Panc1 (cell line): Measurements from ENCODE around the gene CD300LB. TPM values are rescaled to one million over a fixed set of nuclear protein-coding genes. Genes with fewer than 3 reads are reported as not detected.
"Not testable (repeated sequence)": the region's sequence is repeated elsewhere in the genome, so short reads cannot be mapped to it uniquely, and the experiment has no call there.

Source experiments
- ATAC-seq: fragments of 200-7000 bp; cut with Tn5 transposase; 2 replicates; pipeline ENCODE4 v1.9.1; 2020; ENCODE audit warnings: mild to moderate bottlenecking, moderate library complexity
- BruUV-seq: library from RNA; stranded (reverse); fragments of 400-500 nt; replicated peaks from 2 replicates; lab custom pipeline; 2021; lab: Mats Ljungman, UMichigan
- CTCF ChIA-PET: fragments of 300-600 bp; sonication (Branson Sonifier 250); formaldehyde crosslinking; loops from one replicate; lab custom pipeline; 2022; ENCODE audit warnings: antibody characterized with exemption; lab: Charles Lee
- POLR2A ChIA-PET: fragments of 300-600 bp; sonication (Branson Sonifier 250); formaldehyde crosslinking; loops from one replicate; lab custom pipeline; 2022; ENCODE audit warnings: antibody characterized with exemption; lab: Charles Lee
- DNase-seq: peaks from one replicate; pipeline ENCODE4 v3.0.0-alpha.2; 2010; ENCODE audit warnings: low read depth, low spot score
- H3K27ac ChIP-seq: 2 replicates; pipeline ENCODE4 v1.5.1; 2011; ENCODE audit warnings: mild to moderate bottlenecking, low read length, inconsistent platforms
- H3K27me3 ChIP-seq: fragments of 200-500 bp; sonication (Bioruptor generic); 2 replicates; pipeline ENCODE4 v1.6.0; 2014; ENCODE audit warnings: low read length, inconsistent platforms; ENCODE audit not compliant: control insufficient read depth, insufficient read depth
- H3K36me3 ChIP-seq: fragments of 200-500 bp; sonication (Bioruptor generic); 2 replicates; pipeline ENCODE4 v1.5.1; 2014; ENCODE audit warnings: inconsistent platforms, mild to moderate bottlenecking, low read length, moderate library complexity; ENCODE audit not compliant: control insufficient read depth, insufficient read depth
- H3K4me1 ChIP-seq: 2 replicates; pipeline ENCODE4 v1.5.1; 2011; ENCODE audit warnings: inconsistent platforms, mild to moderate bottlenecking, low read length, moderate library complexity; ENCODE audit not compliant: control insufficient read depth, insufficient read depth
- H3K4me3 ChIP-seq, 2 experiments: 2 replicates each; pipeline ENCODE4 v1.5.1; 2011 to 2012; ENCODE audit warnings: low read depth in 2 of 2, low read length in 2 of 2, mild to moderate bottlenecking in 2 of 2, inconsistent platforms in 1 of 2, moderate library complexity in 1 of 2
- H3K9me3 ChIP-seq: fragments of 200-500 bp; sonication (Bioruptor generic); 2 replicates; pipeline ENCODE4 v1.5.1; 2014; ENCODE audit warnings: low read depth, mild to moderate bottlenecking, inconsistent platforms, low read length, moderate library complexity; ENCODE audit not compliant: control insufficient read depth, insufficient read depth
- POLR2AphosphoS5 ChIP-seq: IDR thresholded peaks from 2 replicates; pipeline ENCODE4 v1.6.1; 2012; ENCODE audit warnings: mild to moderate bottlenecking, low read depth, low read length, moderate library complexity
- SIN3A ChIP-seq: IDR thresholded peaks from 2 replicates; pipeline ENCODE4 v1.6.1; 2012; ENCODE audit warnings: low read depth, mild to moderate bottlenecking, low read length, moderate library complexity, borderline replicate concordance; ENCODE audit not compliant: insufficient read depth
- TCF7L2 ChIP-seq: IDR thresholded peaks from 2 replicates; pipeline ENCODE4 v1.6.1; 2011; ENCODE audit warnings: mild to moderate bottlenecking, low read depth, low read length, inconsistent platforms
- in situ Hi-C: cut with HindIII; loops from 2 replicates; pipeline ENCODE4 v1.10.0; 2016; ENCODE audit warnings: low sequenced_read_pairs, low pct_unique_long_range_greater_than_20kb
- intact Hi-C: fragments of 100-400 bp; cut with micrococcal nuclease; formaldehyde crosslinking; loops from one replicate; pipeline ENCODE4 v1.10.0; 2022; ENCODE audit not compliant: unreplicated experiment
- total RNA-seq: library from RNA; stranded (reverse); gene quantifications from one replicate; pipeline ENCODE4 v1.2.1, GENCODE V29; 2021; ENCODE audit not compliant: unreplicated experiment
- TF ChIP-seq, protein P1 (sequence below), 2 experiments: IDR thresholded peaks; 2 replicates each; pipeline ENCODE4 v1.6.1; 2011 to 2012; ENCODE audit warnings: low read depth in 2 of 2, control low read depth in 1 of 2, low read length in 1 of 2, mild to moderate bottlenecking in 1 of 2, moderate library complexity in 1 of 2; ENCODE audit not compliant: insufficient read depth in 1 of 2
- TF ChIP-seq, protein P2 (sequence below): fragments of 450-650 bp; IDR thresholded peaks from 2 replicates; pipeline ENCODE4 v1.5.1; 2017; ENCODE audit warnings: mild to moderate bottlenecking

The CD300LB gene
- total RNA-seq, 1 experiment from 2014 or later = not detected

DNA sequence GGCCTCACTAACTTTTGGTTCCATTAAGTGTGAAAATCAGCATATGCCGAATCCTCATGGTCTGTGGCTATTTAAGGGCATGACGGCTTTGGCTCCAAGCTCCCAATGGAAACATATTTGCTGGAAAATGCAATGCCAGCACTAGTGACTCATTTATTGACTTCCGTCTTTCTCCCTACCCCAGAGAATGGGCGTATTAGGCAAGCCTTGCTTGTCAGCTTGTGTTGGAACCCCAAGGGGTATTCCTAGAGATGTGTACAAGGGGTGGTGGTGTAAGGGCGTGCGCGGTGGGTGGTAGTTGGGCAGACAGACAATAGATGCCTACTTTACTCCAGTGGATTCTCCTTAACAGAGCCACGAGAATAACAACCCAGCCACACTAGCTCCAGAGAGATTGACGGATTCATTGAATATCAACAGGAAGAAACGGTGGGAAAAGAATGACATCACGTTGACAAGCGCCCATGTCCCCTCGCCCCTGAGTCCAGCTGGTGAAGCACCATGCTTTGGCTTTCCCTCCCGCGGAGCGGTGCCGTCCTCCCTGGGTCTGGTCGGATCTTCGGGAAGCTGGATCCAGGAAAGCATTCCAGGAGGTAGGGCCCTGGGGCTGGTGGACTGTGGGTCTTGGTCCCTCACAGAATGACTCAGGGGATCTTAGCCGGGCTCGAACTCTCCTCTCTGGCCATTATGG is 10.3 kb downstream of the CD300LB start:
- in situ Hi-C loops = no loop called here
- ChIA-PET CTCF (no interaction called here), POLR2A (interaction anchor here (0.5 kb wide), 1 partner anchor 110 kb away, joined by 7 read pairs; no protein-coding TSS in a partner anchor)
- no TSS peak for BruUV-seq
- Histone ChIP-seq H3K9me3 (no peaks in the 10 kb centered on the region), H3K27ac (no peak overlapping the region), H3K4me1 (no peaks in the 10 kb centered on the region), H3K36me3 (no peaks in the 10 kb centered on the region), H3K4me3 (no peak overlapping the region), H3K27me3 (peaks cover 4% of the 10 kb centered on the region)
- intact Hi-C loops = no loop called here
- DNase-seq (no peak), ATAC-seq (no peak)
- TF ChIP-seq TCF7L2 (no peak), SIN3A (no peak), POLR2AphosphoS5 (no peak)
- TF ChIP-seq, protein P1, sequence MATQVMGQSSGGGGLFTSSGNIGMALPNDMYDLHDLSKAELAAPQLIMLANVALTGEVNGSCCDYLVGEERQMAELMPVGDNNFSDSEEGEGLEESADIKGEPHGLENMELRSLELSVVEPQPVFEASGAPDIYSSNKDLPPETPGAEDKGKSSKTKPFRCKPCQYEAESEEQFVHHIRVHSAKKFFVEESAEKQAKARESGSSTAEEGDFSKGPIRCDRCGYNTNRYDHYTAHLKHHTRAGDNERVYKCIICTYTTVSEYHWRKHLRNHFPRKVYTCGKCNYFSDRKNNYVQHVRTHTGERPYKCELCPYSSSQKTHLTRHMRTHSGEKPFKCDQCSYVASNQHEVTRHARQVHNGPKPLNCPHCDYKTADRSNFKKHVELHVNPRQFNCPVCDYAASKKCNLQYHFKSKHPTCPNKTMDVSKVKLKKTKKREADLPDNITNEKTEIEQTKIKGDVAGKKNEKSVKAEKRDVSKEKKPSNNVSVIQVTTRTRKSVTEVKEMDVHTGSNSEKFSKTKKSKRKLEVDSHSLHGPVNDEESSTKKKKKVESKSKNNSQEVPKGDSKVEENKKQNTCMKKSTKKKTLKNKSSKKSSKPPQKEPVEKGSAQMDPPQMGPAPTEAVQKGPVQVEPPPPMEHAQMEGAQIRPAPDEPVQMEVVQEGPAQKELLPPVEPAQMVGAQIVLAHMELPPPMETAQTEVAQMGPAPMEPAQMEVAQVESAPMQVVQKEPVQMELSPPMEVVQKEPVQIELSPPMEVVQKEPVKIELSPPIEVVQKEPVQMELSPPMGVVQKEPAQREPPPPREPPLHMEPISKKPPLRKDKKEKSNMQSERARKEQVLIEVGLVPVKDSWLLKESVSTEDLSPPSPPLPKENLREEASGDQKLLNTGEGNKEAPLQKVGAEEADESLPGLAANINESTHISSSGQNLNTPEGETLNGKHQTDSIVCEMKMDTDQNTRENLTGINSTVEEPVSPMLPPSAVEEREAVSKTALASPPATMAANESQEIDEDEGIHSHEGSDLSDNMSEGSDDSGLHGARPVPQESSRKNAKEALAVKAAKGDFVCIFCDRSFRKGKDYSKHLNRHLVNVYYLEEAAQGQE (IDR thresholded peaks at IDR 0.05; ENCODE audit: insufficient read depth in 1 of 2, low read depth in 2 of 2, low read length in 1 of 2) = no peak
- TF ChIP-seq, protein P2, sequence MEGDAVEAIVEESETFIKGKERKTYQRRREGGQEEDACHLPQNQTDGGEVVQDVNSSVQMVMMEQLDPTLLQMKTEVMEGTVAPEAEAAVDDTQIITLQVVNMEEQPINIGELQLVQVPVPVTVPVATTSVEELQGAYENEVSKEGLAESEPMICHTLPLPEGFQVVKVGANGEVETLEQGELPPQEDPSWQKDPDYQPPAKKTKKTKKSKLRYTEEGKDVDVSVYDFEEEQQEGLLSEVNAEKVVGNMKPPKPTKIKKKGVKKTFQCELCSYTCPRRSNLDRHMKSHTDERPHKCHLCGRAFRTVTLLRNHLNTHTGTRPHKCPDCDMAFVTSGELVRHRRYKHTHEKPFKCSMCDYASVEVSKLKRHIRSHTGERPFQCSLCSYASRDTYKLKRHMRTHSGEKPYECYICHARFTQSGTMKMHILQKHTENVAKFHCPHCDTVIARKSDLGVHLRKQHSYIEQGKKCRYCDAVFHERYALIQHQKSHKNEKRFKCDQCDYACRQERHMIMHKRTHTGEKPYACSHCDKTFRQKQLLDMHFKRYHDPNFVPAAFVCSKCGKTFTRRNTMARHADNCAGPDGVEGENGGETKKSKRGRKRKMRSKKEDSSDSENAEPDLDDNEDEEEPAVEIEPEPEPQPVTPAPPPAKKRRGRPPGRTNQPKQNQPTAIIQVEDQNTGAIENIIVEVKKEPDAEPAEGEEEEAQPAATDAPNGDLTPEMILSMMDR = no peak

DNA sequence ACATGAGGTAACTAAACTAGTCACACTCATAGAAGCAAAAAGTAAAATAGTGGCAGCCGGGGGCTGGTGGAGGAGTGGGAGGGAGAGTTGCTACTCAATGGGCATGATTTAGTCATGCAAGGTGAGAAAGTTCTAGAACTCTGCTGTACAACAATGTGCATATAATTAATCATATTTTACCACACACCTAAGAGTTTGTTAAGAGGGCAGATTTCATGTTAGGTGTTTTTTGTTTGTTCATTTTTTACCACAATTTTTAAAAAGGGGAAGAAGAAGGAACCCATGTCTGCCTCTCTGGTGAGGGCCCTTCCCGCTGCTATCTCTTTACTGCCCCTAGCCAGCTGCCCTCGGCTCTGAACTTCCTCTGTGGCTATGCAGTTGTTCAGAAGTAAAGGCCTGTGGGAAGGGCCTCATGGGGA is 11.2 kb downstream of the CD300LB start:
- no peak for ATAC-seq
- H3K27ac ChIP-seq = no peak overlapping the region
- CTCF ChIA-PET = no interaction called here
- H3K9me3 ChIP-seq = no peaks in the 10 kb centered on the region
- DNase-seq = no peak
- no peak for TF ChIP-seq SIN3A
- TF ChIP-seq TCF7L2 = no peak
- TF ChIP-seq, protein P2 = no peak
- TF ChIP-seq POLR2AphosphoS5 = no peak
- TF ChIP-seq, protein P1 (IDR thresholded peaks at IDR 0.05; ENCODE audit: insufficient read depth in 1 of 2, low read depth in 2 of 2, low read length in 1 of 2) = no peak
- POLR2A ChIA-PET = no interaction called here
- H3K4me3 ChIP-seq = no peak overlapping the region
- BruUV-seq = no TSS peak
- in situ Hi-C loops (no loop called here), intact Hi-C loops (no loop called here)
- H3K27me3 ChIP-seq = peaks cover 2% of the 10 kb centered on the region; the same call in 1 of the 2 replicates
- H3K36me3 ChIP-seq = no peaks in the 10 kb centered on the region
- no peaks in the 10 kb centered on the region for H3K4me1 ChIP-seq

DNA sequence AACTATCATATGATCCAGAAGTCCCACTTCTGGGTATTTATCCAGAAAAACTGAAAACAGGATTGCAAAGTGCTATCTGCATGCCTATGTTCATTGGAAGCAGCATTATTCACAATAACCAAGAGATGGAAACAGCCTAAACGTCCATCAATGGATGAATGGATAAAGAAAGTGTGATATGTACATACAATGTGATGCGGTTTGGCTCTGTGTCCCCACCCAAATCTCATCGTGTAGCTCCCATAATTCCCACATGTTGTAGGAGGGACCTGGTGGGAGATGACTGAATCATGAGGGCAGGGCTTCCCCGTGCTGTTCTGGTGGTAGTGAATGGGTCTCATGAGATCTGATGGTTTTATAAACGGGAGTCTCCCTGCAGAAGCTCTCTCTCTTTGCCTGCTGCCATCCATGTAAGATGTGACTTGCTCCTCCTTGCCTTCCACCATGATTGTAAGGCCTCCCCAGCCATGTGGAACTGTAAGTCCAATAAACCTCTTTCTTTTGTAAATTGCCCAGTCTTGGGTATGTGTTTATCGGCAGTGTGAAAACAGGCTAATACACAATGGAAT is 12.8 kb downstream of the CD300LB start:
- H3K36me3 ChIP-seq, H3K27me3 ChIP-seq, in situ Hi-C loops, intact Hi-C loops, BruUV-seq, POLR2A ChIA-PET, H3K9me3 ChIP-seq, H3K4me1 ChIP-seq, DNase-seq, ATAC-seq, H3K4me3 ChIP-seq, H3K27ac ChIP-seq: not testable (repeated sequence)
- CTCF ChIA-PET = interaction anchor here (0.6 kb wide), 1 partner anchor 89 kb away, joined by 3 read pairs; no protein-coding TSS in a partner anchor
